Upper lobe of left lung (tissue), 6 donors: ENCODE data around the gene TP53AIP1. TPM values are rescaled to one million over a fixed set of nuclear protein-coding genes. Genes with fewer than 3 reads are reported as not detected.

ENCODE experiments used
- ATAC-seq, 2 donors: fragments of 200-7000 bp; cut with Tn5 transposase; one replicate each; pipeline ENCODE4 v1.9.1; 2022; ENCODE audit warnings: mild to moderate bottlenecking in 2 of 2, moderate library complexity in 2 of 2; ENCODE audit not compliant: low FRiP score in 2 of 2
- DNase-seq, 2 donors: peaks; one replicate each; pipeline ENCODE4 v3.0.0-alpha.2; 2019 to 2020
- H3K27ac ChIP-seq, 4 donors: fragments of 200-600 bp; sonication (generic); one replicate each; pipeline ENCODE4 v1.5.1; 2016 to 2019
- H3K27me3 ChIP-seq, 4 donors: fragments of 200-600 bp; sonication (generic); one replicate each; pipeline ENCODE4 v1.5.1; 2017 to 2019
- H3K36me3 ChIP-seq, 4 donors: fragments of 200-600 bp; sonication (generic); one replicate each; pipeline ENCODE4 v1.5.1; 2016 to 2019
- H3K4me1 ChIP-seq, 4 donors: fragments of 200-600 bp; sonication (generic); one replicate each; pipeline ENCODE4 v1.5.1; 2018 to 2019
- H3K4me3 ChIP-seq, 4 donors: fragments of 200-600 bp; sonication (generic); one replicate each; pipeline ENCODE4 v1.5.1; 2017 to 2019; ENCODE audit warnings: mild to moderate bottlenecking in 2 of 4, moderate library complexity in 1 of 4
- H3K9me3 ChIP-seq, 4 donors: fragments of 200-600 bp; sonication (generic); one replicate each; pipeline ENCODE4 v1.5.1; 2018 to 2019
- EP300 ChIP-seq, 4 donors: sonication (generic); formaldehyde crosslinking; IDR thresholded peaks; one replicate each; pipeline ENCODE4 v1.5.1; 2017; ENCODE audit warnings: antibody characterized with exemption in 4 of 4, control low read depth in 2 of 4
- POLR2A ChIP-seq, 4 donors: fragments of 450-650 bp; IDR thresholded peaks; one replicate each; pipeline ENCODE4 v1.5.1; 2016 to 2017; ENCODE audit warnings: antibody characterized with exemption in 4 of 4, mild to moderate bottlenecking in 2 of 4
- POLR2AphosphoS5 ChIP-seq, 2 donors: sonication (generic); formaldehyde crosslinking; IDR thresholded peaks; one replicate each; pipeline ENCODE4 v1.5.1; 2017; ENCODE audit warnings: antibody characterized with exemption in 2 of 2
- WGBS, 2 donors: methylation state at CpG; one replicate each; pipeline ENCODE4 v1.1.5; 2017 to 2018; 5-methylcytosine and 5-hydroxymethylcytosine counted together
- total RNA-seq, 6 donors: library from RNA; depleted of rRNA in 4 of 6; stranded (reverse); fragments of >200 nt in 4 of 6; gene quantifications; one replicate each; pipeline versions ENCODE4 v1.1.0 to v1.2.1, GENCODE V29; 2016 to 2021
- TF ChIP-seq, protein P1 (sequence below), 6 experiments: fragments of 450-650 bp in 4 of 6; fragments of 200-600 bp in 2 of 6; sonication (generic) in 2 of 6; IDR thresholded peaks; one replicate each; pipeline ENCODE4 v1.5.1; 2016 to 2019; ENCODE audit warnings: antibody characterized with exemption in 6 of 6
- donor health status: DM: no; HTN: no; CAD: no; lungs with moderate emphysema.
- donor health status: DM: no; HTN: yes; CAD: no; lungs with severe emphysema.

TP53AIP1 gene
- total RNA-seq, 6 donors from 2014 or later: 0.89 TPM; not detected in 5

DNA sequence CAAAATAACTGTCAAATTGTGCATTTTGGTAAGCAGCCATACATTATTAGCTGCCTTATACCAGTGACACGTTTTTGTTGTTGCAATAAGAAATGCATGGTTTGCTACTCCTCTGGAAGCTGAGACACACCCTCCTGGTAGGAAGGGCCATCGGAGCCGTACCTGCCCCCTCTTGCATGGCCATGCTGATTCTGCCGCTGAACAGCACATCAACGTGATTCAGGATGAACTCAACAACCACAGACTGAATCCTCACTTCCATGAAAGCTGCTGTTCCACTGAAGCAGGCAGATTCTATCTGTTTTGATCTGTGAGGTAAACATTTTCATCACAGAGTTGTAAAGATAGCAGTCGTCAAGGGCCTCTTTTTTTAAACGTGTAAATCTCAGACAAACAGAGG is 38.6 kb upstream of the TP53AIP1 start:
- ATAC-seq: no peak
- TF ChIP-seq POLR2AphosphoS5 (IDR thresholded peaks at IDR 0.05) (no peak), EP300 (IDR thresholded peaks at IDR 0.05) (no peak), POLR2A (IDR thresholded peaks at IDR 0.05) (no peak)
- TF ChIP-seq, protein P1, sequence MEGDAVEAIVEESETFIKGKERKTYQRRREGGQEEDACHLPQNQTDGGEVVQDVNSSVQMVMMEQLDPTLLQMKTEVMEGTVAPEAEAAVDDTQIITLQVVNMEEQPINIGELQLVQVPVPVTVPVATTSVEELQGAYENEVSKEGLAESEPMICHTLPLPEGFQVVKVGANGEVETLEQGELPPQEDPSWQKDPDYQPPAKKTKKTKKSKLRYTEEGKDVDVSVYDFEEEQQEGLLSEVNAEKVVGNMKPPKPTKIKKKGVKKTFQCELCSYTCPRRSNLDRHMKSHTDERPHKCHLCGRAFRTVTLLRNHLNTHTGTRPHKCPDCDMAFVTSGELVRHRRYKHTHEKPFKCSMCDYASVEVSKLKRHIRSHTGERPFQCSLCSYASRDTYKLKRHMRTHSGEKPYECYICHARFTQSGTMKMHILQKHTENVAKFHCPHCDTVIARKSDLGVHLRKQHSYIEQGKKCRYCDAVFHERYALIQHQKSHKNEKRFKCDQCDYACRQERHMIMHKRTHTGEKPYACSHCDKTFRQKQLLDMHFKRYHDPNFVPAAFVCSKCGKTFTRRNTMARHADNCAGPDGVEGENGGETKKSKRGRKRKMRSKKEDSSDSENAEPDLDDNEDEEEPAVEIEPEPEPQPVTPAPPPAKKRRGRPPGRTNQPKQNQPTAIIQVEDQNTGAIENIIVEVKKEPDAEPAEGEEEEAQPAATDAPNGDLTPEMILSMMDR (IDR thresholded peaks at IDR 0.05): no peak

DNA sequence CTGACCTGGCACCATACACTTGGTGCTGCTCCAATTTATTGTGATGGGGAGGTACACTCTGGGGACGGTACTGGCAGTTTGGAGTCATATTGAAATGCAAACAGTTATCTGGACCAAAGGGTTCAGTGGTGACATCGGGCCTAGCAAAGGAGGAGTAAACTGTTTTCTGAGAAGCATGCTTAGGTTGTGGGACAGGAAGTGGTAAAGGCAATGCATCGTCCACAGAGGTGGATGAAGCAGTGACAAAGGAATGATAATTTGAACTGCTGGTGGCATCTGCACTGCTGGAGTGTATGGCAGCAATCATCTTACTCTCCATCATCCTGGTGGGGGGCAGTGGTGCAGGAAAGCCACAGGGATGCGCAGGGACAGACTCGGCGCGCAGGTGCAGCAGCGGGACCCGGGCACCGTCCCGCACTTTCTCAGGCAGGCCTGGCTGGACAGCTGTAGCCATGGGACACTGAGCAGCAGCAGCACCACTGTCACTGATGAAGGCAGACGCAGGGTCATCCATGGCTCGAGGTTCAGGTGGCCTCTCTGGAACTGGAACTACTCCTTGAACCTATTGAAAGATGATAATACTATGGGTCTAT is 28.0 kb upstream of the TP53AIP1 start:
- H3K4me3 ChIP-seq: no peak overlapping the region
- ATAC-seq: no peak
- no peaks in the 10 kb centered on the region for H3K9me3 ChIP-seq
- H3K36me3 ChIP-seq: peaks cover 3 to 60% (median 44%) of the 10 kb centered on the region in 4 donors
- H3K27me3 ChIP-seq: no peaks in the 10 kb centered on the region
- no peak overlapping the region for H3K27ac ChIP-seq
- WGBS, 2 donors: 91 to 92% methylated on average over 12 to 13 of the region's 13 CpGs
- DNase-seq: peak in 1 of 2 donors; percentile 62
- peaks cover 0 to 2% (median 0%) of the 10 kb centered on the region in 4 donors for H3K4me1 ChIP-seq
- TF ChIP-seq POLR2A (IDR thresholded peaks at IDR 0.05) (no peak), POLR2AphosphoS5 (IDR thresholded peaks at IDR 0.05) (no peak), EP300 (IDR thresholded peaks at IDR 0.05) (no peak)
- TF ChIP-seq, protein P1 (IDR thresholded peaks at IDR 0.05): no peak

More for the DNA sequence above, 38.6 kb upstream of the TP53AIP1 start:
- H3K27ac ChIP-seq: no peak overlapping the region
- no peaks in the 10 kb centered on the region for H3K4me1 ChIP-seq
- no peak for DNase-seq
- no peak overlapping the region for H3K4me3 ChIP-seq
- H3K36me3 ChIP-seq: peaks cover 0 to 39% (median 10%) of the 10 kb centered on the region in 4 donors
- no peaks in the 10 kb centered on the region for H3K27me3 ChIP-seq
- WGBS, 2 donors: 69 to 80% methylated on average over 7 of the region's 7 CpGs
- H3K9me3 ChIP-seq: no peaks in the 10 kb centered on the region

DNA sequence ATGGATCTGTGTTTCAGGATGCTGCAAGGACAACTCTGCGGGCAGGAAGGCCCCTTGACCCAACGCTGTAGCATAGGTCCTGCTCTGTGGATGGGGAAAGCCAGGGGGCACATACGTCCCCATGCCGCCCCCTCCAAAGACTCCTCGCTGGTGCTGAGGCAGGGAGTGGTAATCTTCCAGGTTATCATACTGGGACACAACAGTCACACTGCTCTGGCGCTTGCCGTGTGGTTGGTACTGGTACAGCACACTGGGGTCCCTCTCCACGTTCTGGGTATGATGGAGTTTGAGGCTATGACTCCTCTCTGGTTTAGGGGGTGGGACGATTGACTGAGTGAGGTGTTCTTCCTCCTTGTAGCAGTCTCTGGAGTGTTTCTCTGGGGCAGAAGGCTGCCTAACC is 26.2 kb upstream of the TP53AIP1 start:
- ATAC-seq: no peak
- TF ChIP-seq POLR2AphosphoS5 (IDR thresholded peaks at IDR 0.05) (no peak), EP300 (IDR thresholded peaks at IDR 0.05) (no peak), POLR2A (IDR thresholded peaks at IDR 0.05) (no peak)
- TF ChIP-seq, protein P1 (IDR thresholded peaks at IDR 0.05): no peak
- no peaks in the 10 kb centered on the region for H3K9me3 ChIP-seq
- no peak overlapping the region for H3K27ac ChIP-seq
- peak in 1 of 2 donors; percentile 26 for DNase-seq
- H3K36me3 ChIP-seq: peaks cover 3 to 46% (median 35%) of the 10 kb centered on the region in 4 donors
- peaks cover 4 to 13% (median 6%) of the 10 kb centered on the region in 4 donors for H3K4me1 ChIP-seq
- WGBS, 2 donors: 89 to 92% methylated on average over 8 to 9 of the region's 9 CpGs
- H3K27me3 ChIP-seq: no peaks in the 10 kb centered on the region
- H3K4me3 ChIP-seq: no peak overlapping the region

DNA sequence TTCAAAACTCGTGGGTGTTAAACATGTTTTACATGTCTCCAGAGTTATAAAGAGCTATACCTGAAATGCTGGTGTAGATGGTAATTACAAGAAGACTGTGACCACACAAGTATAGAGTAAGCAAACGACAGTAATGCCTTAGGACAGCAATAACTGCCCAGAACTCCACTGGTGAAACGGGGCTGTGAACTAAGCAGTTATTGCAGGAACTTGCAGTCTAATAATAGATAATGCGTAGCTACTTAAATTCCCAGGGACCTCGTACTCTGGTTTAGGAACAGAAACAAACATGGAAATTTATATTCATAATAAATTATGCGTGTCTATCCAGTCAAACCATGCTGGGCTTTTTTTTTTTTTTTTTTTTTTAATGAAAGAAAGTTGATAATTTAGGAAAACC is 24.9 kb upstream of the TP53AIP1 start:
- ATAC-seq (no peak), DNase-seq (no peak)
- Histone ChIP-seq H3K36me3 (peaks cover 0 to 32% (median 22%) of the 10 kb centered on the region in 4 donors), H3K27me3 (no peaks in the 10 kb centered on the region), H3K9me3 (no peaks in the 10 kb centered on the region), H3K4me3 (no peak overlapping the region), H3K27ac (no peak overlapping the region), H3K4me1 (peaks cover 4 to 14% (median 6%) of the 10 kb centered on the region in 4 donors)
- WGBS, 2 donors: 79 to 83% methylated on average over 6 of the region's 6 CpGs
- no peak for TF ChIP-seq EP300 (IDR thresholded peaks at IDR 0.05)
- TF ChIP-seq POLR2AphosphoS5 (IDR thresholded peaks at IDR 0.05): no peak
- TF ChIP-seq POLR2A (IDR thresholded peaks at IDR 0.05): no peak
- TF ChIP-seq, protein P1 (IDR thresholded peaks at IDR 0.05): no peak

DNA sequence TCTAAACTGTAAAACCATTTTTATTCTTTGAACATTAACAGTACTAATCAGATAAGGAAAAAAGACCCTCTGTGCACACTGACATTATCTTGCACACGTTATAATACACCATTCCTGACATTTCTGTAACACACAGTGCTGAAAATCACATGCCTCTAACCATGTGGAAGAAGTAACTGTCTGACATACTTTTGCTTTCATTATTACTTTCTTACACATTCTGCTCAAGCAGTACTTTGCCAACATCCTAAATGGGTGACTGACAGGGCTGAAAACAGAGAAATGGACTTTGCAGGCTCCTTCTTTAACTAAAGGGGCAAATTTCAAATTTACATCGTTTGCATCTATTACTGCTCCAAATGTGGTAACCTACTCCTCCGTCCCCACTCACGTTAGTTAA is 22.8 kb upstream of the TP53AIP1 start:
- 38 to 39% methylated on average over 4 of the region's 4 CpGs for WGBS, 2 donors
- no peak overlapping the region for H3K4me3 ChIP-seq
- peaks cover 4 to 14% (median 6%) of the 10 kb centered on the region in 4 donors for H3K4me1 ChIP-seq
- H3K27me3 ChIP-seq: no peaks in the 10 kb centered on the region
- H3K27ac ChIP-seq: no peak overlapping the region
- H3K9me3 ChIP-seq: no peaks in the 10 kb centered on the region
- DNase-seq: no peak
- H3K36me3 ChIP-seq: peaks cover 0 to 18% (median 14%) of the 10 kb centered on the region in 4 donors
- peak in 1 of 2 donors; percentile 41 for ATAC-seq
- no peak for TF ChIP-seq EP300 (IDR thresholded peaks at IDR 0.05)
- TF ChIP-seq POLR2A (IDR thresholded peaks at IDR 0.05): no peak
- TF ChIP-seq, protein P1 (IDR thresholded peaks at IDR 0.05): no peak
- no peak for TF ChIP-seq POLR2AphosphoS5 (IDR thresholded peaks at IDR 0.05)
